NCI-H2081 treated with DMSO at 0.1 percent for 48 hours (cell line): ENCODE data around the gene GNLY.
A peak's percentile ranks its signal among the peaks of the same experiment; 100 is the strongest.
"Not testable (repeated sequence)": the region's sequence is repeated elsewhere in the genome, so short reads cannot be mapped to it uniquely, and the experiment has no call there.

Experiments
- DNase-seq: peaks from one replicate; lab custom pipeline; 2025; lab: John Stamatoyannopoulos, UW

Gene GNLY

GRCh38 chr2:85665264-85665937 lies 28.8 kb upstream of the GNLY start:
- no peak for DNase-seq

- no peak for DNase-seq
Observed at GRCh38 chr2:85666016-85666415, 28.1 kb upstream of the GNLY start.

DNA sequence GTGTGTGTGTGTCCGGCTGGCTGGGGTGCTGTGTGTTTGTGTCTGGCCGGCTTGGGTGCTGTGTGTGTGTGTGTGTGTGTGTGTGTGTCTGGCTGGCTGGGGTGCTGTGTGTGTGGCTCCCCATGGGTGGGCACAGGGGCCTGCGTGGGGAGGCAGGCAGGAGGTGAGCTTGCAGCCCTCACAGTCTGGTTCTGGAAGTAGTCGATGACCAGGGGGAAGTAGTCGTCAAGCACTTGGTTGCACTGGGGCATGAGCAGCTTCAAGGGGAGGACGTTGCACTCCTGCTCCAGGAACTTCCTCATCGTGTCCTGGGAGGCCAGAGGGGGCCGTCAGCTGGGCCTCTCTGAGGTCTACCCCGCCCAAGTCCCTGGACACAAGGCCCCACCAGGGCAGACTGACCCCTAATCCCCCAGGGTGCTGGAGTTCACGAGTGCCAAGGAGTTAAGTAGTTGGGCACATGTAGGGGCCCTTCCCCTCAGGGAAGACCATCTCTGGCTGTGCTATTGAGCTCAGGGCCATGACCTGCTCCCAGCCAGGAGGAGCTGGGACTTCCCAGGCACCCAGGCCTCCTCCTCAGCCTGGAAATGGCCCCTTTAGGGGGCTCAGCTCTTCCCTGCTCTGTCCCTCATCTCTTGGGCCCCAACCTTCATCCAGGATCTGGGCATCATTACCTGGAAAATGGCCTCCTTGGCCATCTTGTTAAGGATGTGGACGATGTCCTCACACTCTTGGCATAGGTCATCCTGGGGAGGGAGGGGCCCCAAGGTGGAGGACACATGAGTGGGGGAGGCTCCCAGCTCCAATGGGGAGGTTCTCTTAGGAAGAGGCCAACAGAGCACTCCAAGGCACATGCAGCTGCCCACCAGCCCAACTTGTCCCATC lies 27.5 kb upstream of the GNLY start:
- DNase-seq, result no peak

DNA sequence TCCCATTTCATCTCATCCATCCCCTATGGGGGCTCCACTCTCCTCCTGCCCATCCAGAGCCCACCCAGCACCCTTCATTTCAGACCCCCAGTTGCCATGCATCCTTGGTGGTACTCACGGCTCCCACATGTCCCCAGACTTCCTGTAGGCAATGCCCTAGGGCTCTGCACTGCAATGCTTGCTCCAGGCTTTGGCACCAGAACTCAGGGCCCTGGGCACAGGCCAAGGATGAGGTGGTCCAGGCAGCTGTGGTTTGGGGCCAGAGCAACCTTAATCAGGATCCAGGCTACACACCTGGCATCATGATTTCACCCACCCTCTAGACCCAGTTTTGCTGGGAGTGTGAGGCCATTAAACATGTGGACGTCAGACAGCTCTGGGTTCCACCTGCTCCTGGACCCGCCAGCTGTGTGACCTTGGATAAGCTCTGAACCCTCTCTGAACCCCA lies 26.6 kb upstream of the GNLY start:
- no peak for DNase-seq

GRCh38 chr2:85668009-85668856 lies 25.9 kb upstream of the GNLY start, which contains the start of gene SFTPB:
Gene SFTPB, minus strand, starts transcription at chr2:85668199. Its CDS starts 16 bp downstream, at chr2:85668183.
- no peak for DNase-seq

GRCh38 chr2:85668857-85669142 lies 25.4 kb upstream of the GNLY start:
- DNase-seq, result no peak

DNA sequence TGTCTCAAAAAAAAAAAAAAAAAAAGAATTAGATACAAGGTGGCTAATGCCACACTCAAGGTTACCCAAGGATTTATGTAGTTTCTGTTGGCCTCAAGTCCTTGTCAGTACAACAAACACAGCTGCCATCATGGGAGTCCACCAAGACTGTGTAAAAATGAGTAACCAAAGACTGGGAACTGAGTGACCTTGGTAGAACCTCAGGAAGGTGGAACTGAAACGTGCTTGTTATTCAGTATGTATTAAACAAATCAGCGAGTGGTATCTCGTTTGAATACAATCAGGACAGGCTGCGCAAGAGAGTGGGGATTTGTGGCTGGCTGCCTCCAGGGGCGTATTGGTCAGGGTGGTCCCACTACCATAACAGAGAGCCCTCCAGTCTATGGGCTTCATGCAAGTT lies 24.6 kb upstream of the GNLY start:
- no peak for DNase-seq

DNA sequence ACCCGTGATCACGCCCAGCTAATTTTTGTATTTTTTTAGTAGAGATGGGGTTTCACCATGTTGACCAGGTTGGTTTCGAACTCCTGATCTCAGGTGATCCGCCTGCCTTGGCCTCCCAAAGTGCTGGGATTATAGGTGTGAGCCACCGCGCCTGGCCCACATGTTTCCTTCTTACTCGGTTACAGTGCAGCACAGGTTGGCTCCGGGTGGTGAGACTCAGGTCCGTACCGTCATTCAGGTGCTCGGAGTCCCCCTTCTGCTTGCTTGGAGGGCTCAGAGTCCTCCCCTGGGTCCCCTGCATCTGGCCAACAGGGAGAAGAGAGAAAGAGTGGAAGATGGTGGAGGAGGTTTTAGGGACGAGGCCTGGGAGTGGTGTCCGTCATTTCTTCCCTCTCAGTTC lies 23.7 kb upstream of the GNLY start:
- not testable (repeated sequence) for DNase-seq

GRCh38 chr2:85672456-85672855 lies 21.7 kb upstream of the GNLY start:
- no peak for DNase-seq

DNA sequence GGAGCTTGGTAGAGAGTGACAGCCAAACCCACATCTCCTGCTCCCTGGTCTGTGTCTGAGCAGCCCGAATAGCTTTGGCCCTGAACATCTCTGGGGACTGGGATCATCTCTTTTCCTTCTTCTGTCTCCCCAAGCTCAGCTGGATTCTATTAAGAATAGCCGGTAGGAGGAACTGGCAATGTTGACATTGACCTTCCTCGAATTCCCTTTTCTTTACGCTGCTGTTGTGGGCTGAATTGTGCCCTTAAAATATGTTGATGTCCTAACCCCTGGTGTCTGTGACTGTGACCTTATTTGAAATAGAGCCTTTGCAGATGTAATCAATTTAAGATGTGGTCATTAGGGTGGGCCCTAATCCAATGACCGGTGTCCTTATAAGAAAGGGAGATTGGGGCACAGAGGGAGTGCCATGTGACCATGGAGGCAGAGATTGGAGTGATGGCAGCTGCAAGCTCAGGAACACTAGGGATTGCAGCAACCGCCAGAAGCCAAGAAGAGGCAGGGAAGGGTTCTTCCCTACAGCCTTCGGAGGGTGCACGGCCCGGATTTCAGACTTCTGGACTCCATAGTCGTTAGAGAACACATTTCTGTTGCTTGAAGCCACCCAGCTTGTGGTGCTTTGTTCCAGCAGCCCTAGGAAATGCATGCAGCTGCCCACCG lies 20.3 kb upstream of the GNLY start:
- no peak for DNase-seq

DNA sequence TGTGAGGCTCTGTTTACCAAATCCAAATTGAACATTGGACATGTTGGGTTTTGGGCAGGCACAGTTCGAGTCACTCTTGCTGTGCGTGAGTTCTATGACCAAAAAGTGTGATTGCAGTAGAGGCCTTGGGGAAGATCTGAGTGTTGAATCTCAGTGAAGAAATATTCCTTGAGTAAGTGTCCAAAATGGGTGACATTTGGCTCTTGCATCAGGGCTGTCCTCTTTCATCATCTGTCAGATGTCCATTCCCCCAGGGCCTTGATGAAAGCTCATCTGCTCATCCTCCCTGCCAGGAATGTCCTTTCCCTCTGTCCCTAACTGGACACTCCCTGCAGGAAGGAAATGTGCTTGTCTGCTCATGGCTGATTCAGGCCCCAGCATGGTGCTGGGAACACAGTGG lies 19.7 kb upstream of the GNLY start:
- DNase-seq, result no peak

GRCh38 chr2:85675427-85675826 lies 18.7 kb upstream of the GNLY start:
- no peak for DNase-seq

- DNase-seq, result no peak
Observed at GRCh38 chr2:85675866-85676548, 18.2 kb upstream of the GNLY start.

DNA sequence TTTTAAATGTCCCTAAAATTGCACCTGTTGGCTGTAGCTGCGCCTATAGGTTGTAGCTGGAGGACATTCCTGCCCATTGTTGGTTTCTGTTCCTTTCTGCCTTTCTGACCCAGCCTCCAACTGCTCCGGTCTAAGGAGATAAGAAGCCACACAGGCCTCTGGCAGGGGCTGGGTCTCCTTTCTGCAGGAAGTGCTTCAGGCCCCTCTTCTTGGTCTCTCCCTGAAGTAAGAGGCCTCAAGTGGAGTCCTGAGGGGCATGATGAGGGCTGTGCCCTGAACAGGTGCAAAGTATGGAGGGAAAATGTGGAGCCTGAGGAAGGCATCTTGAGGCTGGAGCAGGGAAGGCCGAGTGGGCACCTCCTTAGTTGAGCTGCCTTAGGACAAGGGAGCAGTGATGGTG lies 15.8 kb upstream of the GNLY start:
- no peak for DNase-seq

DNA sequence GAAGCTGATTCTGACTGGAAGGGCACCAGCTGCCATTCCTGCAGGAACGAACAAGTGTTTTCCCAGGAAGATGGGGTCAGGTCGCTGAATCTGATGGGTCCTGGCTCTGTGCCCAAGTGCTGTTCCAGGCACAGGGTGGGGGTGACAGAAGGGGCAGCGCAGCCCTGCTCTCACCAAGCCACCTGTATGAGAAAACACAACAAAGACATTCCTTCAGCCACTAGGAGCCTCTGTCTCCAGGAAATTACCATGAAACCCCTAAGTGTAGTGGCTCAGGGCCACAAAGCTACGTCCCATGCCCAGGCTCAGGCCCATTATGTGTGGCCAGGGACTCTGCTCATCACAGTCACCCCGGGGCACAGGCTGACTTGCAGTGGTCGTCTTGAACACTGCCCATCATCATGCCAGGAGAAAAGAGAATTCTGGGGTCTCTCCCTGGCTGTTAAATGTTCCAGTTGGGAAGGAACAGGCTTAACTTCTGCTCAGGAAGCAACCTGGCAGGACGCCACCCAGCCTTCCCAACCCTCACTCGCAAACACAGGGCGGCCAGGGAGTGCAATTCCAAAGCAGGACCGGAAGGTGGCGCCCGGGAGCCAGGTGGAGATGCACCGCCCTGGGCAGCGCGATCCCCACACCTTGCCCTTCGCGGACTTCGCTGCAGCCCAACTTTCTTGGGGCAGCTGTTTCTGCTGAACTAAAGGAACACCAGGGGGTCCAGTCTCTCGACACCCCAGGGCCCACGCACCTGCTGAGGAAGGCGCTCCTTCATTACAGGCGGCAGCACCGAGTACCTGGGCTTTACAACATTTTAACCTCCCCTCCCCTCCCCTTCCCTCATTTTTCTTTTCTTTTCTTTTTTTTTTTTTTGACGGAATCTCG lies 15.1 kb upstream of the GNLY start:
- peak; percentile 42 for DNase-seq

- no peak for DNase-seq
Observed at GRCh38 chr2:85680707-85681371, 13.3 kb upstream of the GNLY start.

DNA sequence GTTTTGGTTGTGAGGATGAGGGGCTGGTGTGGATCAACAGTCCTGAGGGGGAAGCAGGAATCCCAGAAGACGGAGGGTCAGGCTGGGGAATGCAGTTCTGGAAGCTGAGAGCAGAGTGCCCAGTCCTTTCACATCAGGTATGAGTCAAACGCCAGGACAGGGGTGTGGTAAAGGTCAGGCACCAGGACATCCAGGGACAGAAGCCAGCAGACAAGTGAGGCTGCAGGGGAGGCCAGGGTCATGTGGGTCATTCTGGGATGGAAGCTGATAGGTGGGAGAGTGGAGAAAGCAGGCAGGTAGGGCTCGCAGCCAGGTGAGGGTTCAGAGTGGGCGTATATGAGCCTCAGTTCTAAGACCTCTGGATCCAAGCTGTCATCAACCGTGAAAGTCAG lies 12.8 kb upstream of the GNLY start:
- no peak for DNase-seq

- no peak for DNase-seq
Observed at GRCh38 chr2:85681776-85682175, 12.4 kb upstream of the GNLY start.

- no peak for DNase-seq
Observed at GRCh38 chr2:85682378-85682777, 11.8 kb upstream of the GNLY start.

- DNase-seq, result no peak
Observed at GRCh38 chr2:85684380-85684779, 9.8 kb upstream of the GNLY start.
